ENCODE data around the gene AUTS2. TPM values are rescaled to one million over a fixed set of nuclear protein-coding genes. Genes with fewer than 3 reads are reported as not detected.

AUTS2 gene
- total and polyA plus RNA-seq, 9 of the 15 experiments (the other 6 are each of a cell fraction or from before 2014, with no cell fraction given): 0.58 TPM; not detected in 8

DNA sequence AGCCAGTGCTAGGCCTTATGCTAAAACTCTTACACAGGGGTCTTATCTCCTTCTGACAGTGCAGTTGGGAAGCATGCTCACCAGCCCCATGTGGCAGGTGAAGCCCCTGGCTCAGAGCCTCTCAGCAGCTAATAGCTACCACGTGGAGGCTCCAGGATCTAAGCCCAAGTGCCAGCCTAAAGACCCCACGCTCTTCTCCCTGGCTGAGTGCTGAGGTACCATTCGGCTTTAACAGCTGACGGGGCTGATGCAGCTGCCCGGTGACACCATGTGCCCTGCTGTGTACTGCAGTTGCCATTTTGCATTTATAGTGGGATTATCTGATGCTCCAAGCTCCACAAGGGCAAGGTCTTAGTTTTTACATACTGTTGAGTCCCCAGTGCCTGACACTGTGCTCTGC is 1017.9 kb downstream of the AUTS2 start:
- in situ Hi-C loops (cut with MboI): no loop called here
- FAIRE-seq: no peak
- H3K4me3 ChIP-seq: no peak overlapping the region
- TF ChIP-seq MGA (IDR thresholded peaks at IDR 0.05) (no peak), THRAP3 (IDR thresholded peaks at IDR 0.05; ENCODE audit: borderline replicate concordance) (no peak), GTF2F1 (IDR thresholded peaks at IDR 0.05; ENCODE audit: low read depth, low read length) (no peak)
- TF ChIP-seq, protein P1, sequence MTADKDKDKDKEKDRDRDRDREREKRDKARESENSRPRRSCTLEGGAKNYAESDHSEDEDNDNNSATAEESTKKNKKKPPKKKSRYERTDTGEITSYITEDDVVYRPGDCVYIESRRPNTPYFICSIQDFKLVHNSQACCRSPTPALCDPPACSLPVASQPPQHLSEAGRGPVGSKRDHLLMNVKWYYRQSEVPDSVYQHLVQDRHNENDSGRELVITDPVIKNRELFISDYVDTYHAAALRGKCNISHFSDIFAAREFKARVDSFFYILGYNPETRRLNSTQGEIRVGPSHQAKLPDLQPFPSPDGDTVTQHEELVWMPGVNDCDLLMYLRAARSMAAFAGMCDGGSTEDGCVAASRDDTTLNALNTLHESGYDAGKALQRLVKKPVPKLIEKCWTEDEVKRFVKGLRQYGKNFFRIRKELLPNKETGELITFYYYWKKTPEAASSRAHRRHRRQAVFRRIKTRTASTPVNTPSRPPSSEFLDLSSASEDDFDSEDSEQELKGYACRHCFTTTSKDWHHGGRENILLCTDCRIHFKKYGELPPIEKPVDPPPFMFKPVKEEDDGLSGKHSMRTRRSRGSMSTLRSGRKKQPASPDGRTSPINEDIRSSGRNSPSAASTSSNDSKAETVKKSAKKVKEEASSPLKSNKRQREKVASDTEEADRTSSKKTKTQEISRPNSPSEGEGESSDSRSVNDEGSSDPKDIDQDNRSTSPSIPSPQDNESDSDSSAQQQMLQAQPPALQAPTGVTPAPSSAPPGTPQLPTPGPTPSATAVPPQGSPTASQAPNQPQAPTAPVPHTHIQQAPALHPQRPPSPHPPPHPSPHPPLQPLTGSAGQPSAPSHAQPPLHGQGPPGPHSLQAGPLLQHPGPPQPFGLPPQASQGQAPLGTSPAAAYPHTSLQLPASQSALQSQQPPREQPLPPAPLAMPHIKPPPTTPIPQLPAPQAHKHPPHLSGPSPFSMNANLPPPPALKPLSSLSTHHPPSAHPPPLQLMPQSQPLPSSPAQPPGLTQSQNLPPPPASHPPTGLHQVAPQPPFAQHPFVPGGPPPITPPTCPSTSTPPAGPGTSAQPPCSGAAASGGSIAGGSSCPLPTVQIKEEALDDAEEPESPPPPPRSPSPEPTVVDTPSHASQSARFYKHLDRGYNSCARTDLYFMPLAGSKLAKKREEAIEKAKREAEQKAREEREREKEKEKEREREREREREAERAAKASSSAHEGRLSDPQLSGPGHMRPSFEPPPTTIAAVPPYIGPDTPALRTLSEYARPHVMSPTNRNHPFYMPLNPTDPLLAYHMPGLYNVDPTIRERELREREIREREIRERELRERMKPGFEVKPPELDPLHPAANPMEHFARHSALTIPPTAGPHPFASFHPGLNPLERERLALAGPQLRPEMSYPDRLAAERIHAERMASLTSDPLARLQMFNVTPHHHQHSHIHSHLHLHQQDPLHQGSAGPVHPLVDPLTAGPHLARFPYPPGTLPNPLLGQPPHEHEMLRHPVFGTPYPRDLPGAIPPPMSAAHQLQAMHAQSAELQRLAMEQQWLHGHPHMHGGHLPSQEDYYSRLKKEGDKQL (CRISPR knock-in tag; IDR thresholded peaks at IDR 0.05; ENCODE audit: borderline replicate concordance): no peak

More for the DNA sequence above, 1017.9 kb downstream of the AUTS2 start:
- Histone ChIP-seq H3K4me1 (replicated peaks in 1 of 2; ENCODE audit: control insufficient read depth in 2 of 2, insufficient read depth in 2 of 2, low read length in 2 of 2) (peaks cover 0 to 3% of the 10 kb centered on the region in 2 experiments; a peak in 2 of 5 replicates), H3K9ac (ENCODE audit: insufficient read depth in 1 of 2, low read depth in 2 of 2, low read length in 2 of 2) (no peak overlapping the region), H3K27ac (ENCODE audit: extremely low read depth, low read depth, low read length) (no peak overlapping the region), H3K9me3 (replicated peaks; ENCODE audit: control insufficient read depth, insufficient read depth, low read depth, low read length) (no peaks in the 10 kb centered on the region), H4K20me1 (replicated peaks; ENCODE audit: control insufficient read depth, insufficient read depth, low read length) (0 out of 2 replicates have a peak, but pooled peaks cover 8% of the 10 kb centered on the region), H2AFZ (ENCODE audit: low read depth, low read length) (no peak overlapping the region), H3K36me3 (ENCODE audit: control insufficient read depth, insufficient read depth, low read length) (no peaks in the 10 kb centered on the region), H3K9me1 (ENCODE audit: control insufficient read depth, insufficient read depth, low read length) (no peaks in the 10 kb centered on the region), H3K4me2 (ENCODE audit: insufficient read depth, low read length) (no peak overlapping the region), H3K79me2 (ENCODE audit: control insufficient read depth, insufficient read depth, low read length) (no peaks in the 10 kb centered on the region), H3K27me3 (ENCODE audit: control insufficient read depth in 2 of 2, insufficient read depth in 2 of 2, low read length in 2 of 2) (peaks cover 17 to 53% of the 10 kb centered on the region in 2 experiments)
- no TSS peak for BruUV-seq (replicated peaks)
- no peak for DNase-seq (ENCODE audit: extremely low read depth in 1 of 4, low spot score in 3 of 4)
- ChIA-PET POLR2A (no interaction called here), CTCF (ENCODE audit: low intra/inter-chr PET ratio) (interaction anchor here (0.7 kb wide), 1 partner anchor 598 kb away, joined by 3 read pairs; no protein-coding TSS in a partner anchor)
- intact Hi-C loops (cut with micrococcal nuclease): no loop called here
- no peak for ATAC-seq
- 0% methylated on average over 5 of the region's 5 CpGs for WGBS (ENCODE audit: insufficient coverage, low coverage, missing lambda C conversion rate)
